Activated naive CD4-positive, alpha-beta T cell treated with Interleukin-2 at 50 U/mL for 16 hours (primary cell): Measurements from ENCODE around the gene SLC45A3.
A peak's percentile ranks its signal among the peaks of the same experiment; 100 is the strongest.
"Not testable (repeated sequence)": the region's sequence is repeated elsewhere in the genome, so short reads cannot be mapped to it uniquely, and the experiment has no call there.

Experiments used
- DNase-seq: peaks from one replicate; pipeline ENCODE4 v3.0.0-alpha.2; 2020

The SLC45A3 gene

GRCh38 chr1:205667909-205668643, 12.2 kb downstream of the SLC45A3 start:
- DNase-seq: no peak

DNA sequence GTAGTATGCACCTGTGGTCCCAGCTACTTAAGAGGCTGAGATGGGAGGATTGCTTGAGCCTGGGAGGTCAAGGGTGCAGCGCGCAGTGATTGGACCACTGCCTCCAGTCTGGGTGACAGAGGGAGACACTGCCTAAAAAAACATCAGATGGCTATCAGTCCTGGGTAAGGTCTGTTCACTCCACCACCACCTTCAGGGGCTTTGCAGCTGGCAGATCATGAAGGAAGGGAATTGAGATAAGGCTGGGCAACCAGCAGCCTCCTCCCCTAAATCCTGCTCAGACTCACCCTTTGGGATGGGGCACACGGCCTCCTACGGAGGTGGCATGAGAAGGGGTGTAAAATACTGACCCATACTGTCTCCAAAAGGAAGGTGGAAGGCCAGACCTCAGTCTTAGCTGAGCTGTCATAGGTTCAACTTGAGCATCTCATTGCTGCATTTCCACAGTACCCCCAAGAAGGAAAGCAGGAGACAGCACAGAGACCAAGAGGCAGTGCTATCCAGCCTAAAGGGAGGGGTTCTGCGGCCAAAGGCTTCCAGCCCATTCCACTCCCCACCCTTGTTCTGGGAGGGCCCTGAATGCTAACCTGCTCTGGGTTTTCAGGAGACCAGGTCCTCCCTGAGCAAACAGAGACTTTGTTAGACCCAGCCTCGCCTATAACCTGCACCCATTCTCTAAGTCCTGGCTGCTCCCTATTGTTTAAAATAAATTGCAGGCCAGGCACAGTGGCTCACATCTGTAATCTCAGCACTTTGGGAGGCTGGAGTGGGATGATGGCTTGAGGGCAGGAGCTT, 13.7 kb downstream of the SLC45A3 start:
- DNase-seq: no peak

- no peak for DNase-seq
Measured at GRCh38 chr1:205665201-205666045, 14.9 kb downstream of the SLC45A3 start.

DNA sequence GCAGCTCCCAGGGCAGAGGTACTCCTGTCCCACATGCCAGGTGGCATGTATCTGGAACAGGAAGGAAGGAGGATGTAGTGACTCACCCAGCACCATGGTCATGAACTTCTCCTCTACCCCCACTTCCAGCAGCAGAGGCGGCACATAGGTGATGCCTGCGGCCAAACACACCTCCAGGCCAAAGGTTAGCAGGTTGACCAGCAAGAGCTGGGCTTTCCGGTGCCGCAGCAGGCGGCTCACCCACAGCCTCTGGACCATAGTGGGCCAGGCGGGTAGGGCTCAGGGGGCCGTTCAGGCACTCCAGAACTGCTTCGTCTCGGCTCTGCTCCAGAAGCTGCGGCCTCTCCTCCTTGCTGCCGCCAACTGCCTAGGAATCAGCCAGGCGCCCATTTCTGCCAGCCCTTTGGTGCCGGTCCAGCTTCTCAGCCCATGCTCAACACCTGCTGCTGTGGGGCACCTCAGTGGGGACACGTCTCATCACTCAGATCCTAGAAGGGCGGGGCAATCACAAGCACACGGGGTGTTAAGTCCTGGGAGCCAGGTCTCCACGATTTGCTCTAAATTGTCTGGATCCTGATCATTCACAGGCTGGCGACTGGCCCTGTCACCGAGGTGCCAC, 15.8 kb downstream of the SLC45A3 start:
- no peak for DNase-seq

GRCh38 chr1:205663286-205663936, 16.9 kb downstream of the SLC45A3 start:
- DNase-seq: no peak

DNA sequence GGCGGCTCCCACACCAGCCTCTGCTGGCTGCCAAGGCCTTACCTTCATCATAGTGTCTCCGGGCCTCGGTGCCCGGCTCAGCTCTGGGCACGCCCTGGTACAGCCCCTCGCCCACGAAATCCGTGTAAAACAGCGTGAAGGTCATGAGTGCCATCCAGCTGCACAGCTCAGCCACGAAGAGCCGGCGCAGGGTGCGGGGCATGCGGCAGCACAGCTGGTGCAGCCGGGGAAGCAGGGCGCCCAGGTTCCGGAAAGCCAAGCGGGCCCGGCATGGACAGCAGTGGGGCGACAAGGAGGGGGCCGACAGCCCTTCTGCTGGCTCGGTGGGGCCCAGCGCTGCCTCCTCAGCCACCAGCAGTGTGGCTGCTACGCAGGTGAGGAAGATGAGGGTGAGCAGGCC, 17.5 kb downstream of the SLC45A3 start:
- DNase-seq: no peak

GRCh38 chr1:205662135-205662738, 18.1 kb downstream of the SLC45A3 start:
- no peak for DNase-seq

DNA sequence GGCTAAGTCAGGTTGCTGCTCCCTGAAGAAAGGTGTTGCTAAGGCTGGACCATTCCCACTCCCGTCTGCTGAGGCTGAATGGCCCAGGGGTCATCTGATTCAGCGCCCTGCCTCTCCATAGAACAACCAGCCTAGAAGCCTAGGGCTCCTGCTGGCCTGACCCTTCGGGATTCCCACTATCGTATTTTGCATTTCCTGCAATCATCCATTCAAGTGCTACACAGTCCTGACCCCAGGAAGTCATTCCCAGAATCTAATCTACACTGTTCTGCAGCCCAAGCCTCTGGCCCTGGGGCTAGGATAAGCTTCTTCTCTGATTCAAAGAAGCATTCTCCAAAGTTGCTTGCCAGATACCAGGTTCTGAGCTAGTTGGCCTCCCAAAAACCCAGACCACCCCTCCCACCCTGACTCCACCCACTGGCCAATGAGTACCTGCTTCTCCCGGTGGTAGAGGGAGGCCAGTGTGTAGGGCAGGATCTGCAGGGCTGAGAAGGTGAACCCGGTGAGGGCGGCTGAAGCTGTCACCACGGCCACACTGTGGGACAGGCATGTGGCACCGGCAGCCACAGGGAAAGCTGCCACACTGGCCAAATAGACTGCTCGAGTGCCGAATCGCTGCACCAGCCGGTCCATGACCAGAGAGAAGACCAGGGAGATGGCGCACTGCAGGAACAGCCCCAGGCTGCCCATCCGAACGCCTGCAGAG, 18.7 kb downstream of the SLC45A3 start:
- no peak for DNase-seq

GRCh38 chr1:205660361-205660760, 19.9 kb downstream of the SLC45A3 start:
- no peak for DNase-seq

GRCh38 chr1:205658943-205659581, 21.2 kb downstream of the SLC45A3 start:
- DNase-seq: peak; percentile 80

DNA sequence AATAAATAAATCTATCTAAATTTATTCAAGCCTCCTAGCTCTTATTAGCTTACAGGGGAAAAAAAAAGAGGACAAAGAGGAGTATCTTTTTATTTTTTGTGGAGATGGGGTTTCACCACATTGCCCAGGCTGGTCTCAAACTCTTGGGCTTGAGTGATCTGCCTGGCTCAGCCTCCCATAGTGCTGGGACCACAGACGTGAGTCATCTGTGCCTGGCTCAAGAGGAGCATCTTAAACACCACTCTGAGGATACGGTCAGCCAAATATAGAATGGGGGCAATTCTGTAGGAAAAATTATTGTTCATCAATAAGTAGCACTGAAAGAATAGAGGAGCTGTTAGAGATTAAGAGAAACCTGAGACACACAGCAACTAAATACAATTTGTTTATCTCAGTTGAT, 24.1 kb downstream of the SLC45A3 start:
- DNase-seq: no peak

GRCh38 chr1:205652984-205653383, 27.3 kb downstream of the SLC45A3 start:
- no peak for DNase-seq

DNA sequence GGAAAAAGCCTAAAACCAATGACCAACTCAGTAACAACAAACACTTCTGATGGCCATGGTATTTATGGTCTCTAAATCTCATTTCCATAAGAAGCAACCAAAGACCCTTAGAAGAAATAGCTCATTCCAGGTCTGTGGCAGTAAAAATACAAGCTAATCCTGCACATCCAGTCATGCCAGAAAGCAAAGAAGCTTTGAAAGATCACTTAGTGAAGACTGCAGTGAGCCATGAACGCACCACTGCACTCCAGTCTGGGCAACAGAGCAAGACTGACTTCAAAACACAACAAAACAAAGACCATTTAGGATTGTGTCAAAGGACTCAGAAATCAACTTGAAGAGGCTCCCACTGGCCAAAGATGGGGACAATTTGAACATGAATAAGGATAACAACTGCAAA, 30.1 kb downstream of the SLC45A3 start:
- DNase-seq: no peak

GRCh38 chr1:205645519-205645918, 34.8 kb downstream of the SLC45A3 start:
- DNase-seq: no peak

- DNase-seq: no peak
Measured at GRCh38 chr1:205642679-205643307, 37.5 kb downstream of the SLC45A3 start.

- DNase-seq: no peak
Measured at GRCh38 chr1:205639567-205639966, 40.7 kb downstream of the SLC45A3 start.

GRCh38 chr1:205637854-205638468, 42.3 kb downstream of the SLC45A3 start:
- no peak for DNase-seq

- DNase-seq: no peak
Measured at GRCh38 chr1:205636732-205637131, 43.6 kb downstream of the SLC45A3 start.

- not testable (repeated sequence) for DNase-seq
Measured at GRCh38 chr1:205636138-205636530, 44.2 kb downstream of the SLC45A3 start.
